HUDEP-2 (cell line): ENCODE results near the gene SLC19A2.
"Not testable (repeated sequence)": the region's sequence is repeated elsewhere in the genome, so short reads cannot be mapped to it uniquely, and the experiment has no call there.

Source experiments
- DNase-seq, 76 experiments: peaks; one replicate each; lab custom pipeline; 2025; ENCODE audit not compliant: unreplicated experiment in 76 of 76; lab: John Stamatoyannopoulos, UW

SLC19A2 gene, protein sequence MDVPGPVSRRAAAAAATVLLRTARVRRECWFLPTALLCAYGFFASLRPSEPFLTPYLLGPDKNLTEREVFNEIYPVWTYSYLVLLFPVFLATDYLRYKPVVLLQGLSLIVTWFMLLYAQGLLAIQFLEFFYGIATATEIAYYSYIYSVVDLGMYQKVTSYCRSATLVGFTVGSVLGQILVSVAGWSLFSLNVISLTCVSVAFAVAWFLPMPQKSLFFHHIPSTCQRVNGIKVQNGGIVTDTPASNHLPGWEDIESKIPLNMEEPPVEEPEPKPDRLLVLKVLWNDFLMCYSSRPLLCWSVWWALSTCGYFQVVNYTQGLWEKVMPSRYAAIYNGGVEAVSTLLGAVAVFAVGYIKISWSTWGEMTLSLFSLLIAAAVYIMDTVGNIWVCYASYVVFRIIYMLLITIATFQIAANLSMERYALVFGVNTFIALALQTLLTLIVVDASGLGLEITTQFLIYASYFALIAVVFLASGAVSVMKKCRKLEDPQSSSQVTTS

DNA sequence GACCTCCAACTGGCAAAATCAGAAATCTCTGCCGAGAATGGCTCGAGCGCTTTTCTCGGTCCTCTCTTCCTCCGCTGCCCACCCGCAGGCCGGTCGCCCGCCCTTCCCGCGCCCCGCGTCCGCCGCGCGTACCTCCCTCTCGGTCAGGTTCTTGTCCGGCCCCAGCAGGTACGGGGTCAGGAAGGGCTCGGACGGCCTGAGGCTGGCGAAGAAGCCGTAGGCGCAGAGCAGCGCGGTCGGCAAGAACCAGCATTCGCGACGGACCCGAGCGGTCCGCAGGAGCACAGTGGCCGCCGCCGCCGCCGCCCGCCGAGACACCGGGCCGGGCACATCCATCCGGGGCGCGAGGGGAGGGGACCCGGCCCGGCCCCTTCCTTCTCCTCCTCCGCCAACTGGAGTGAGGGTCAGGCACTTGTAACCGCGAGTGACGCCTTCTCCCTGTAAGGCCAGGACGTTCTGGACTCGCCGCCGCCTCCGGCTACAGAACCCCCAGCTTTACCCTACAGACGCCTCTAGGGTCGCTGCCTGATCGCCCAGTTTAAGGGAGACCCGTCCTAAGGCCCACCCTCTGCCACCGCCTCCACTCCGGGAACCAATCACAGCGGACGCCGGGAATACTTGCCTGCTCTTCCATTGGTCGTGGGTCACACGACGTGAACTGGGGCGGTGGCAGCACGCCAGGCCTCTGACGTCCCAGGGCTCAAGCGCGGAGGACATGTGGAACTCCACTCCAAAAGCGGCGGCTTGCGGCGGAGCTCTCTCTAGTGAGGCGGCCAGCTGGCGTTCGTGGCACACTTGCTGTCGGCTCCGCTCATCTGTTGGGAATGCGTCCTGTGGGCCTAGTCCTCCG lies at the start of gene SLC19A2:
TSS of gene SLC19A2 (minus strand) at position 514 of the 850 bp plus-strand sequence. CDS start at position 336, 178 bp downstream.
- peak; percentile 52 to 98 (median 95) for DNase-seq

- DNase-seq, result no peak
These were observed 48.9 kb upstream of the SLC19A2 start for GRCh38 chr1:169534653-169535052.

DNA sequence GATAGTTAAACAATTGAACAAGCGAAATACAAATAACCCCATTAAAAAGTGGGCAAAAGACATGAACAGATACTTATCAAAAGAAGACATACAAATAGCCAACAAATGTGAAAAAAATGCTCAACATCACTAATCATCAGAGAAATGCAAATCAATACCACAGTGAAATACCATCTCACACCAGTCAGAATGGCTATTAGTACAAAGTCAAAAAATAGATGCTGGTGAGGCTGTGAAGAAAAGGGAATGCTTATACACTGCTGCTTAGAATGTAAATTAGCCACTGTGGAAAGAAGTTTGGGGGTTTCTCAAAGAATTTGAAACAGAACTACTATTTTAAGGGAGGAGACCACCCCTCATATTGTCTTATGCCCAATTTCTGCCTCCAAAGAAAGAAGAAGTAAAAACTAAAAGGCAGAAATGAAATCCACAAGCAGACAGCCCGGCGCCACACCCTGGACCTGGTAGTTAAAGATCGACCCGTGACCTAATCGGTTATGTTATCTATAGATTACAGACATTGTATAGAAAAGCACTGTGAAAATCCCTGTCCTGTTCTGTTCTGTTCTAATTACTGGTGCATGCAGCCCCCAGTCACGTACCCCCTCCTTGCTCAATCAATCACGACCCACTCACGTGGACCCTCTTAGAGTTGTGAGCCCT lies 47.9 kb upstream of the SLC19A2 start:
- not testable (repeated sequence) for DNase-seq

GRCh38 chr1:169530448-169530847 lies 44.7 kb upstream of the SLC19A2 start:
- no peak for DNase-seq

- DNase-seq, result no peak
These were observed 43.4 kb upstream of the SLC19A2 start for GRCh38 chr1:169529068-169529642.

DNA sequence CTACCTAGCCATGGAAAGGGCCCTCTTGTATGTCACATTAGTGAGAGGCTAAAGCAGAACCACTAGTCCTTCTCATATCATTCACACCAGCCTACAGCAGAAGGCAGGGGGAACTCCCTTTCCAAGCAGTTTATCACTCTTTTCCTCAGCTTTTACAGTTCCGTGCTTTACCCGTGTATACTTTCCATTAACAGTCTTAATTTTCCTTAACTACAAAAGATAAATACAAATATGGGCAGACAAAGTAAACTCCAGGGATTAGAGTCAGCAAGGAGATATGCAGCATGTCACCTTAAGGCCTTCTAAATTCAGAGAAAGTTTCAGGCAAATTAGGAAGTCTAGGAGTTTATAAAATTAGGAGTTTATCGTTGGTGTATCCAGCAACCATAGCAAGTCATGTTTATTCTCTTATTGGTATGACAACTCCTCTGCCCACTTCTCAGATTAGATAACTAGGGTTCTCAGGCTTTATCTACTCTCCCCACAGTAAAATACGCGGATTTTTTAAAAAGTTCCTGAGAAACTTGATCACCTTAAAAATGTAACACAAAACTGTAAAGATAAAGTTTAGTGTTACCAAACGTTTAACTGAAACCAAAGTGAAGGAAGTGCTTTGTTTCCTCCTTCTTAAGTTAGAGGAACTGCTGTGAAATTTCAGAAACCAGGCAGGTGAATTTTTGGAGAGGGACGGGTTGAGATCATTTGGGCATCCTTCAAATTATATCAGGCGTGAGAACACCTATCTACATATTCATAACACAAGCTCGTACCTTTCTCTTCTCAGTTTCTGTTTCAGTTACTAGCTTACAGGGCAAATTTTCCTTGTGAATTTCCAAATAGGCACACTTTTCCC lies 42.7 kb upstream of the SLC19A2 start:
- no peak for DNase-seq

GRCh38 chr1:169527451-169528214 lies 41.9 kb upstream of the SLC19A2 start:
- DNase-seq, result no peak

GRCh38 chr1:169527001-169527400 lies 41.3 kb upstream of the SLC19A2 start:
- DNase-seq, result no peak

GRCh38 chr1:169526120-169526832 lies 40.5 kb upstream of the SLC19A2 start:
- DNase-seq, result no peak

- no peak for DNase-seq
These were observed 39.6 kb upstream of the SLC19A2 start for GRCh38 chr1:169525391-169525790.

- DNase-seq, result no peak
These were observed 38.2 kb upstream of the SLC19A2 start for GRCh38 chr1:169523904-169524303.

DNA sequence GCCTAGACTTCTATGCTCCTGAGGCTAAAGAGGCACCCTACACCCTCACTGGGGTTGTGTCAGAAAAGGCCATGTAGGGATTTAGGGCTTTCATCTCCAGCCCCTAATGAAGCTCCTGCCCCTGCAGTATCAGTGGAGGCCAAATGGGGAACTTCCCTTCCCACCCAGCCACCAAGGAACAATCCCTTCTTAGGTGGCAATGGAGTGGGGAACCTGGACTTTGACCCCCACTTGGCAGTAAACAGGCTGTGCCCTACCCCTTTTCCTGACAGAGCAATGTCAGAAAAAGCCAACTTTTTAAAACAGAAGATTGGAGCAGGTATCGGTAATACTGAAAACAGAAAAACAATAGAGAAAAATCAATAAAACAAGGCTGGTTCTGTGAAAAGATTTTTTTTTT lies 35.5 kb upstream of the SLC19A2 start:
- no peak for DNase-seq

GRCh38 chr1:169517558-169518186 lies 31.9 kb upstream of the SLC19A2 start:
- DNase-seq, result no peak

DNA sequence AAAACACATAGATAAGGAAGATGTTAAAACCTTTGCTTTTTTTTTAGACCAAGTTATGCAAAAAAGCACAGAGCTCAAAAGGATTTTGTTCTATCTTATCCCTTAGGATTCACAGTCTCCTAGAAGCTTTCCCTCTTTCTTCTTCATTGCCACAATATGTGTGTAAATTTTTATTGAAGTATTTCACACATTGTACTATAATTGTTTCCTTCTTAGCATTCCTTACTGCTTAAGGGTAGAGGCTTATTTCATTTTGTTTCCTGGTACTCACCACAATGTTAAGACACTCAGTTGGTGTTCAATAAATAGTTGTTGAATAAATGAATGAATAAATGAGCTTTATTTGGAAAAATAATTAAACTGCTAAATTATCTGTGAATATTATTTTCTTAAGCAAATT lies 29.9 kb upstream of the SLC19A2 start:
- DNase-seq, result no peak

GRCh38 chr1:169514566-169515270 lies 29.0 kb upstream of the SLC19A2 start:
- DNase-seq, result no peak

GRCh38 chr1:169513208-169513607 lies 27.5 kb upstream of the SLC19A2 start:
- DNase-seq, result no peak

DNA sequence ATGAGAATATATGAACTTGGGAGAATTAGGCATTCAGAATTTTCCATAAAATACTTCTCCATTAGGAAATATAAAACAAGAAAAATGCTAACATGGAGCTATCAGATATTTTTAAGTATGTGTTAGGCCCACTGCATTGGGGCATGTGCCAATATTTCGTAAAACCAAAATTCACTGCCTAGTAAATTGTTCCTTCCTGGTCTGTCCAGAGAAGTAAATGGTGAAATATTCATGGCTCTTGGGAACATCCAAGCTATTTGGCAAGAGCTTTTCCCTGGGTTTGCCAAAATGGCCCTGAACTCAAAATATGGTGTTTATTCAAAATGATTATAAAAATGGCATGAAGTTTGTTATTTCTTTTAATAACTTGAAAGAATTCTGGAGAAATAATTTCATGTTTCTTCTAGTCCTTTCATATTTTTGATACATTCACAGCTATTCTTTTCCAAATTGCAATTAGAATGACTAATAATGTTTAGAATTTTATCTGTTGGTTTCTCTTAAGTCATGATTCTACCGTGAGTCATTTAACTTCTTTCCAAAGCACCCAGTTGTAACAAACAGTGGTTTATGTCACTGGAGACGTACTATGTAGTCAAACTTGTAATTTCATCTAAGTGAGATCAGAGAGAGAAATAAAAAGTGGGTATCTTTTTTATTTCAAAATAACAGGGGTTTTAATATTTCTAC lies 25.7 kb upstream of the SLC19A2 start:
- DNase-seq, result no peak
